ENCODE measurements around the gene TRPC3. TPM values are rescaled to one million over a fixed set of nuclear protein-coding genes. Genes with fewer than 3 reads are reported as not detected.

Gene TRPC3
- total RNA-seq, 1 experiment from 2014 or later: 0.91 TPM

DNA sequence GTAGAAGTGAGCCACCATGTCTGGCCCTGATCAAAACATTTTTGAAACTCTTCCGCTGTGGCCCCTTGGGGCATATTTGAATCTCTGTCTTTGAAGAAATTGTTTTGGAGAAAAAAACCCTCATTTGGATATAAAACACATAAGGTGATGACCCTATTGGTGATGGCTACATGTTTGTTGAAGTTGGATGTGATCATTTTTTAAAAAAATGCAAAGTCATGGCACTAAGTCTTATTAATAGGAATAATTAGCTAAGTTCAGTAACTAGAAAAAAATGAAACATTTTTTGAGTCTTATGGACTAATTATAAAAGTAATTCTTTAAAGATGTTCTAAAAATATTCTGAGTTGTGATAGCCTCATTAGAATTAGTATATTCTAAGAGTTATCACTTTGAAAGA lies 63.7 kb downstream of the TRPC3 start:
- TF ChIP-seq, protein P1, sequence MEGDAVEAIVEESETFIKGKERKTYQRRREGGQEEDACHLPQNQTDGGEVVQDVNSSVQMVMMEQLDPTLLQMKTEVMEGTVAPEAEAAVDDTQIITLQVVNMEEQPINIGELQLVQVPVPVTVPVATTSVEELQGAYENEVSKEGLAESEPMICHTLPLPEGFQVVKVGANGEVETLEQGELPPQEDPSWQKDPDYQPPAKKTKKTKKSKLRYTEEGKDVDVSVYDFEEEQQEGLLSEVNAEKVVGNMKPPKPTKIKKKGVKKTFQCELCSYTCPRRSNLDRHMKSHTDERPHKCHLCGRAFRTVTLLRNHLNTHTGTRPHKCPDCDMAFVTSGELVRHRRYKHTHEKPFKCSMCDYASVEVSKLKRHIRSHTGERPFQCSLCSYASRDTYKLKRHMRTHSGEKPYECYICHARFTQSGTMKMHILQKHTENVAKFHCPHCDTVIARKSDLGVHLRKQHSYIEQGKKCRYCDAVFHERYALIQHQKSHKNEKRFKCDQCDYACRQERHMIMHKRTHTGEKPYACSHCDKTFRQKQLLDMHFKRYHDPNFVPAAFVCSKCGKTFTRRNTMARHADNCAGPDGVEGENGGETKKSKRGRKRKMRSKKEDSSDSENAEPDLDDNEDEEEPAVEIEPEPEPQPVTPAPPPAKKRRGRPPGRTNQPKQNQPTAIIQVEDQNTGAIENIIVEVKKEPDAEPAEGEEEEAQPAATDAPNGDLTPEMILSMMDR (IDR thresholded peaks at IDR 0.05; ENCODE audit: insufficient read depth in 1 of 2, low read depth in 1 of 2, low read length in 1 of 2, severe bottlenecking in 1 of 2, unreplicated experiment in 1 of 2): no peak
- ChIA-PET POLR2A (no interaction called here), CTCF (no interaction called here)
- Histone ChIP-seq H3K4me1 (no peaks in the 10 kb centered on the region), H3K4me3 (ENCODE audit: low read depth, low read length) (no peak overlapping the region), H3K9me3 (no peaks in the 10 kb centered on the region), H3K36me3 (ENCODE audit: control insufficient read depth, insufficient read depth, low read length) (no peaks in the 10 kb centered on the region), H3K27me3 (replicated peaks; ENCODE audit: control insufficient read depth, insufficient read depth, low read length) (no peaks in the 10 kb centered on the region)
- Mint-ChIP-seq H3K4me1 (ENCODE audit: low read depth, unreplicated experiment) (no peaks in the 10 kb centered on the region), H3K27ac (ENCODE audit: unreplicated experiment) (no peak overlapping the region), H3K9me3 (ENCODE audit: unreplicated experiment) (no peaks in the 10 kb centered on the region), H3K4me3 (ENCODE audit: unreplicated experiment) (no peak overlapping the region), H3K27me3 (ENCODE audit: insufficient read depth, unreplicated experiment) (peaks cover 9% of the 10 kb centered on the region), H3K36me3 (ENCODE audit: insufficient read depth, unreplicated experiment) (no peaks in the 10 kb centered on the region)
- no peak for DNase-seq
- no TSS peak for BruUV-seq (replicated peaks)
- intact Hi-C loops (cut with micrococcal nuclease; ENCODE audit: unreplicated experiment): no loop called here

DNA sequence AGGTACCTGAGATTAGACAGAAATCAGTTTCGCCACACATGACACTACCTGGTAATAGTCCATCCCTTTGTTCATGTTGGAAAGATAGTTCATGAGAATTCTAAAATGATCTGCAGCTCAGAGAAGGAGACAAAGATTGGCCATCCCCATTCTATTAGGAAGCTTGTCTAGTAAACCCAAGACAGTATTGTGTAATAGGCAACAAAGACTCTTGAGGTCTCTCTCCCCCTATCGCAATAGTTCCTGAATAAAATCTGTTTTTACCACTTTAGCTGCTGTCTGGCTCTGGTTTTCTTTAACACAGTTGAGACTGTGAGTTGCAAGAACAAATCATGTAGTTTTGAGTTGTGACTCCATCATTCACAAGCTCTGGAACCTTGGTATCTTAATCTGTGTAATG lies 66.7 kb downstream of the TRPC3 start:
- POLR2A ChIA-PET: no interaction called here
- H3K27ac Mint-ChIP-seq (ENCODE audit: unreplicated experiment): no peak overlapping the region
- BruUV-seq (replicated peaks): no TSS peak
- H3K9me3 Mint-ChIP-seq (ENCODE audit: unreplicated experiment): no peaks in the 10 kb centered on the region
- DNase-seq: no peak
- CTCF ChIA-PET: no interaction called here
- no peak overlapping the region for H3K4me3 Mint-ChIP-seq (ENCODE audit: unreplicated experiment)
- H3K4me1 Mint-ChIP-seq (ENCODE audit: low read depth, unreplicated experiment): no peaks in the 10 kb centered on the region
- TF ChIP-seq, protein P1 (IDR thresholded peaks at IDR 0.05; ENCODE audit: insufficient read depth in 1 of 2, low read depth in 1 of 2, low read length in 1 of 2, severe bottlenecking in 1 of 2, unreplicated experiment in 1 of 2): no peak
- Histone ChIP-seq H3K36me3 (ENCODE audit: control insufficient read depth, insufficient read depth, low read length) (no peaks in the 10 kb centered on the region), H3K9me3 (no peaks in the 10 kb centered on the region), H3K27me3 (replicated peaks; ENCODE audit: control insufficient read depth, insufficient read depth, low read length) (no peaks in the 10 kb centered on the region), H3K4me3 (ENCODE audit: low read depth, low read length) (no peak overlapping the region), H3K4me1 (no peaks in the 10 kb centered on the region)
- peaks cover 9% of the 10 kb centered on the region for H3K27me3 Mint-ChIP-seq (ENCODE audit: insufficient read depth, unreplicated experiment)
- intact Hi-C loops (cut with micrococcal nuclease; ENCODE audit: unreplicated experiment): no loop called here
- no peaks in the 10 kb centered on the region for H3K36me3 Mint-ChIP-seq (ENCODE audit: insufficient read depth, unreplicated experiment)

DNA sequence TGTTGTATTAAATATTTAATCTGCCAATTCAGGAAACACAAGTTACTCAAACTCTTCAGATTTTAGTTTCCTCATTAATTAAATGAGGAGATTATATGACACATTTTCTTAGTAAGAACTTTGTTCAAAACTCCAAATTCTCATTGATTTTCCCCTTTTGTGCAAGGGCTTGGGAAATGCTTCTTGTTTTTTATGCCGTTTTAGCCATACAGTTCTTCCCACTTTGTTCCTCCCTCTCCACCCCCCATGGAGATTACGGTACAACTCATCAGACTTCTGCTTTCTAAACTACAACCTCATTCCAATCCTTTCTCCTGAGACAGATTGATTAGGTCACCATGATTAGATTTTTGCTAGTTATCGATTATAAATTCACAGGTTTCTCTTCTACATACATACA lies 70.7 kb downstream of the TRPC3 start:
- ChIA-PET POLR2A (no interaction called here), CTCF (no interaction called here)
- TF ChIP-seq, protein P1 (IDR thresholded peaks at IDR 0.05; ENCODE audit: insufficient read depth in 1 of 2, low read depth in 1 of 2, low read length in 1 of 2, severe bottlenecking in 1 of 2, unreplicated experiment in 1 of 2): no peak
- no peak overlapping the region for H3K4me3 Mint-ChIP-seq (ENCODE audit: unreplicated experiment)
- no TSS peak for BruUV-seq (replicated peaks)
- no peaks in the 10 kb centered on the region for H3K9me3 Mint-ChIP-seq (ENCODE audit: unreplicated experiment)
- Histone ChIP-seq H3K36me3 (ENCODE audit: control insufficient read depth, insufficient read depth, low read length) (no peaks in the 10 kb centered on the region), H3K4me3 (ENCODE audit: low read depth, low read length) (no peak overlapping the region), H3K27me3 (replicated peaks; ENCODE audit: control insufficient read depth, insufficient read depth, low read length) (no peaks in the 10 kb centered on the region), H3K9me3 (no peaks in the 10 kb centered on the region), H3K4me1 (no peaks in the 10 kb centered on the region)
- peaks cover 6% of the 10 kb centered on the region for H3K27me3 Mint-ChIP-seq (ENCODE audit: insufficient read depth, unreplicated experiment)
- H3K36me3 Mint-ChIP-seq (ENCODE audit: insufficient read depth, unreplicated experiment): no peaks in the 10 kb centered on the region
- H3K27ac Mint-ChIP-seq (ENCODE audit: unreplicated experiment): no peak overlapping the region
- no peak for DNase-seq
- no peaks in the 10 kb centered on the region for H3K4me1 Mint-ChIP-seq (ENCODE audit: low read depth, unreplicated experiment)
- intact Hi-C loops (cut with micrococcal nuclease; ENCODE audit: unreplicated experiment): no loop called here
